Right renal cortex interstitium (tissue), 3 donors: Measurements from ENCODE around the gene DSG3. TPM values are rescaled to one million over a fixed set of nuclear protein-coding genes. Genes with fewer than 3 reads are reported as not detected.

Experiments used
- DNase-seq, 3 donors: peaks; one replicate each; pipeline ENCODE4 v3.0.0-alpha.2; 2013; ENCODE audit warnings: low read depth in 3 of 3, low spot score in 2 of 3
- polyA plus RNA-seq, 3 donors: library from polyadenylated mRNA; unstranded; fragments of 120-200 nt; gene quantifications; one replicate each; pipeline ENCODE4 v1.2.1, GENCODE V29; 2013; ENCODE audit not compliant: insufficient read length in 3 of 3

Gene DSG3
- not detected for polyA plus RNA-seq

DNA sequence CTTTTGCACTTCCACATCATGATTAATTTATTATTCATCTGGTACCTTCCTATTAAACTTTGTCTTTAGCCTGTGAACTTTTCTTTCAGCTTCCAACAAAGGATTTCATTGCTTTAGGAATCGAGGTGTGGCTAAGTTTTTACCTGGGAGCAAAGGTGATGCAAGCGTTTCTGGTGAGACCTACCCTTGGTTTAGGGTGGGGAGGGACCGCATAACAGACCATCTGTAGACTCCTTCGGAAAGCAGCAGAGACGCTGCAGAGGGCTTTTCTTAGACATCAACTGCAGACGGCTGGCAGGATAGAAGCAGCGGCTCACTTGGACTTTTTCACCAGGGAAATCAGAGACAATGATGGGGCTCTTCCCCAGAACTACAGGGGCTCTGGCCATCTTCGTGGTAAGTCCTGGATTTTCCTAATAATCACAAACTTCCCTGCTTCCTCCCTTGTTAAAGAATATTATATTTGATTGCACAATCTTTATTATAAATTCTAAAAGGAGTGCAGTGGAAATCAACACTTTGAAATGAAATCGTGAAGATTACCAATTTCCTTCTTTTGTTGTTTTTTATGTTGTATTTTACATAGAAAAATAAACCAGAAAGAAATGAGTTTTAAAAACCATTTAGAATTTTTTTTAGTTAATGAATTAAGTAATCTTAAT lies at the start of gene DSG3:
TSS of gene DSG3 (plus strand) at position 212 of the 662 bp plus-strand sequence. CDS start at position 349, 137 bp downstream.
- DNase-seq: no peak

GRCh38 chr18:31398191-31398590 lies 49.4 kb upstream of the DSG3 start:
- DNase-seq: no peak

GRCh38 chr18:31399306-31400032 lies 48.1 kb upstream of the DSG3 start:
- no peak for DNase-seq

DNA sequence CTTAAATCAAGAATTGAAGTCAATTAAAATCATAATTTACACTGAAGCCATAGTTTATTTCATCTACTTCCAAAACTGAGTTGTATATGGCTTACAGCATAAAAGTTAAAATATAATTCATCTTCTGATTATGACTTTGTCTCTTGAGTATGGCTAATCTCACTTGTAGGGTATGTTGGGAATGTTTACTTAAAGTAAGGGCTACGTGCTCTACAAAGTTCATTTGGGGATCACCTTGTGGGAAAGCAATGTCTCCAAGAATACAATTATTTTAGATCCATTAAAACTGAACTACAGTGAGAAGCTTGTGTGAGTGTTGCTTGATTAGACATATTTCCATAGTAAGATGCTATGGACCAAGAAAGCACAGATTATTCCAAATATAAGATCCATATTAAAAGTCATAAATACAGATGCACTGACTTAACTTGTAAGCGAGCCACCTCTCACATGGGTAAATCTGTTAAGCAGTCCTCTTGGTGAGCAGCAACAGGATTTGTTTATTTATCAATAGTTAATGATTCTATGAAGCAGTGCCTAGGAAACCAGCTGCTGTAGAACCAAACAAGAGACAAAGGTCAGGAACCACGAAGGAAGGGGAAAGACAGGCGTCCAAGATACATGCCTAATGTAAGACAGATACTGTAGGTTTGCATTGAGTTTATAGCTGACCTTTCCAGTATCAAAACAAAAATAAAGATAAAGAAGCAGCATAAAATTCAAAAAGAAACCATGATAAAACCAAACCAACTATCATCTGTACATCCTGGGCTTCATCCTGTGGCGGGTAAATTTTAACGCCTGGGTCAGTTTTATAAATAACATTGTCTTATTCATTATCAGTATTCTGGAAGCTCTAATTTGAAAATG lies 46.1 kb upstream of the DSG3 start:
- no peak for DNase-seq

DNA sequence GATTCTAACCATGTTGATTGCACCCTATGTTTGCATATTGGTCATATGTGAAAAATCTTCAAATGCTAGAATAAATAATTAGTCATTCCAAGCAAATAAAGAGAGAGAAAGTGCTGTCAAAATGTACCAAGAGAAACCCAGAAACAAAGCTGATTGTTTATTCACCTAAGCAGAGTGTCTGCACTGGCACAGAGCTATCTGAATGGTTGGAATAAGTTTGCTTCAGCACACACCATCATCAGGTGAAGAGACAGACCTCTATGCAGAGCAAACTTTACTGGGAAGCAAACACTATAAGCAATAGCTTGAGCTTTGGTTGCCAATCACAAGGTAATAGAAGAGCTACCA lies 45.5 kb upstream of the DSG3 start:
- DNase-seq: no peak

- no peak for DNase-seq
These were observed 44.1 kb upstream of the DSG3 start for GRCh38 chr18:31403409-31403808.

DNA sequence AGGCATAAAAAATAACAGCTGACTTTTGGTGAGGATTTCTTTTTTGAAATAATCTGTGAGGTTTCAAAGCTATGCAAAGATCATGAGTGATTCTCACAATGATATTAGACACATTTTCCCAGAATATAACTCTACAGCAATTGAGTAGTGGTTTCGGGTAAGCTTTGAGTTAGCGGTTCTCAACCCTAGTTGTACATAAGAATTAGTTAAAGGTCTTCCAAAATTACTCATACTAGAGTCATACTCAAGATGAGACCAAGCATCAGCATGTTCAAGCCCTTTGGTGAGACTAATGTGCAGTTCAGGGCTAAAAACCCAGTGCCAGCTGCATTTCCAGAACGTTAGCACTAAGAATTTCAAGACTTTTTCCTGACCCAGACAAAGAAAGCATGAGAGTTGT lies 39.9 kb upstream of the DSG3 start:
- DNase-seq: no peak

- DNase-seq: no peak
These were observed 38.3 kb upstream of the DSG3 start for GRCh38 chr18:31409276-31409675.

- DNase-seq: no peak
These were observed 36.6 kb upstream of the DSG3 start for GRCh38 chr18:31410716-31411483.

DNA sequence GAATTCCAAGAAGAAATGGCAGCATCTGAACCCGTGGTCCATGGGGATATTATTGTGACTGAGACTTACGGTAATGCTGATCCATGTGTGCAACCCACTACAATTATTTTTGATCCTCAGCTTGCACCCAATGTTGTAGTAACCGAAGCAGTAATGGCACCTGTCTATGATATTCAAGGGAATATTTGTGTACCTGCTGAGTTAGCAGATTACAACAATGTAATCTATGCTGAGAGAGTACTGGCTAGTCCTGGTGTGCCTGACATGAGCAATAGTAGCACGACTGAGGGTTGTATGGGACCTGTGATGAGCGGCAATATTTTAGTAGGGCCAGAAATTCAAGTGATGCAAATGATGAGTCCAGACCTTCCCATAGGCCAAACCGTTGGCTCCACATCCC lies 34.4 kb upstream of the DSG3 start:
- DNase-seq: no peak

DNA sequence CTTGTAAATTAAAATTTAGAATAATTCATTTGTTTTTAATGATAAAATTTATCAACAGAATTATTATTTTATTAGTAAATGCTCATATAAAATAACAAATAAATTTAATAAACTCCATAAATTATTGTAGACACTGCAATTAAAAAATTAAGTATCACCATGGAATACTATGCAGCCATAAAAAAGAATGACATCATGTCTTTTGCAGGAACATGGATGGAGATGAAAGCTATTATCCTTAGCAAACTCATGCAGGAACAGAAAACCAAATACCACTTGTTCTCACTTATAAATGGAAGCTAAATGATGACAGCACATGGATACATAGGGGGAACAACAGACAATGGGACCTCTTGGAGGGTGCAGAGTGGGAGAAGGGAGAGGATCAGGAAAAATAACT lies 29.7 kb upstream of the DSG3 start:
- DNase-seq: no peak

- no peak for DNase-seq
These were observed 28.0 kb upstream of the DSG3 start for GRCh38 chr18:31419457-31419932.

DNA sequence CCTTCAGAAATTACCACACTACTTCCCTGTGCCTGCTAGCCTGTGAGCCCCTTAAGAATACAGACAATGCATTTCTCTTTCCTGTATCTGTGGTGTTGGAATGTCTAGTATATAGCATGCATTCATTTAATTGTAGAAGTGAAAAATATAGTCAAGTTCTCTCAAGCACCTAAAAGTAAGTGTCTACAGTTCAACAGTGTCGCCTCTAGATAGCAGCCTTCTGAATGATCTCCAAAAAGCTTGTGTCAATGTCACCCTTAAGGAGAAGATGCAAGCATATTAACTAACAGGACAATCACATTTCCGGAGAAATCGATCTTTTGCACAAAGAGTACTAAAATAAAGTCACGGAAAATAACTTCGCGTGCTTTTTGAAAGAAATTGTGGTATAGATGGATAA lies 27.5 kb upstream of the DSG3 start:
- DNase-seq: no peak

- DNase-seq: no peak
These were observed 27.0 kb upstream of the DSG3 start for GRCh38 chr18:31420524-31420923.

DNA sequence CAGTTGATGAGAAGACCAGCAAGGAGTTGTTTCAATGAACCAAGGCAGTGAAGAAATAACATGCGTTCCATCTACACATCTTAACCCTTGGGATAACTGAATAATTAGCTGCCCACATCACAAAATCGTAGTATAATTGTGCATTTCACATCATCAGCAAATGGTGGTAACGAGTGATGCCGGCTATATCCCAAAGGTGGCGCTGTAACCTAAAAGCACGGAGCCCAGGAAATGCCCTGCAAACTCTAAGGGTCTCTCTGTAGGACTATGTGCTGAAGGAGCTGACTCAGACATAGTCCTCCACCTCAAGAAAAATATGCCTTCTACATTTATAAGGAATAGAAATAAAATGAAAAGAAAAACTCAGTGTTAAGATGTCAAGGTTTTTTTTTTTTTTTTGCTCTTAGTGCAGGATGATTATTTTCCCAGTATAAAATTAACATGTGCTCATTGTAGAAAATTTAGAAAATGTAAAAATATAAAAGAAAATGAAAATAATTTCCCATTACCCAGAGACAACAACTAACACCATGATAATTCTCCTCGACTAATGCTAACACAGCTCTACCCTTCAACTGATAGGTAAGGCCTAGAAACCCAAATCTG lies 23.1 kb upstream of the DSG3 start:
- DNase-seq: no peak

DNA sequence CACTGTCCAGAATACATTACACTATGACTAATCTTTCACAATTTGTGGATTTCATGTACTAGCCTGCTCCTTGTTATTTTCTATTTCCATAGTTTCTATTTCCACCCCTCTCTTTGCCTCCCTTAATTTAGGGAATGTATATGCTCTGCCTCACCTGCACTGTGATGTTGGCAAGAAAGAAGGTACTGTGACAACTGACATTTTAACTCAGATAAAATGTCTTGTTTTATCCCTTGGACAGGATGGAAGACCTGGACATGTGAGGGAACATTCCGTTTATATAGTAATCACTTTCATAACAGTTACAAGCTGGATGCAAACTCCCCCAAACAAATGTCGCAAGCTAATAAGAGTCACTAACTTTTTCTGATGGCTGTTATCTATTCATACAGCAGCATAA lies 21.5 kb upstream of the DSG3 start:
- no peak for DNase-seq

GRCh38 chr18:31426871-31427406 lies 20.6 kb upstream of the DSG3 start:
- no peak for DNase-seq

DNA sequence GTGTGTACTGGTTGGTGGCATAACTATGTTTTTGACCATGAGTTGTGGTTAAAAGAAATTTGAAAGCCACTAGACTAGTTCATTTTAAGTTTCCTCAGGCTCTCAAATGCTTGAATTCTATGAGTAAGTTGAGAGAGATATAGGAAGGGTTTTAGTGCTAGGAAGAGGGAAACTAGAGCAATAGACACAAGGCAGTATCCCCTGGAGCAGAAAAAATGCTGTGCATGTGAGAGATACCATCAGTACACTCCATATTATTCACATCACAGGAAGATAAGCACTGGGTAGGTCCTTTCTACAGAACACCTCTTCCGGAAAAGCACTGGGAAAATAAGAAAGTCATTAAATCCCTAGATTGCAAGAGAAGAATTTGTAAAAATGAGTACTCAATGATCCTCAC lies 19.3 kb upstream of the DSG3 start:
- DNase-seq: no peak

GRCh38 chr18:31429623-31430022 lies 17.9 kb upstream of the DSG3 start:
- DNase-seq: no peak

DNA sequence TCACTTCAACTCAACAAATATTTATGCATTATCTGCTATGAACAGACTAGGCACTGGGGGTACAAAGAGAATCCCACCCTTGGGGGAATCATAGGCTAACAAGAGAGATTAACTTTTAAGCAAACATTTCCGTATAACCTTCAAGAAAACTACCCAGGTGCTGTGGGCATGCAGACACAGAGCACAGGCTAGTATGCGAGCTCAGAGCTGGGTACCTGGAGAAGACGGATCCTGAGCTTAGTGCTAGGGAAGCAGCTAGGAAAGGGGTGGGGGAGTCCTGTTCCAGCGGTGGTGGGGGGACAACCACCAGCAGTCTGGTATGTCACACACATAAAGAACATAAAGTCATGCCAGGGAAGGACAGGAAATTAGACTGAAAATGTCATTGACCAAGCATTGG lies 17.5 kb upstream of the DSG3 start:
- DNase-seq: no peak
